ENCODE measurements around the gene PTPRG.

DNA sequence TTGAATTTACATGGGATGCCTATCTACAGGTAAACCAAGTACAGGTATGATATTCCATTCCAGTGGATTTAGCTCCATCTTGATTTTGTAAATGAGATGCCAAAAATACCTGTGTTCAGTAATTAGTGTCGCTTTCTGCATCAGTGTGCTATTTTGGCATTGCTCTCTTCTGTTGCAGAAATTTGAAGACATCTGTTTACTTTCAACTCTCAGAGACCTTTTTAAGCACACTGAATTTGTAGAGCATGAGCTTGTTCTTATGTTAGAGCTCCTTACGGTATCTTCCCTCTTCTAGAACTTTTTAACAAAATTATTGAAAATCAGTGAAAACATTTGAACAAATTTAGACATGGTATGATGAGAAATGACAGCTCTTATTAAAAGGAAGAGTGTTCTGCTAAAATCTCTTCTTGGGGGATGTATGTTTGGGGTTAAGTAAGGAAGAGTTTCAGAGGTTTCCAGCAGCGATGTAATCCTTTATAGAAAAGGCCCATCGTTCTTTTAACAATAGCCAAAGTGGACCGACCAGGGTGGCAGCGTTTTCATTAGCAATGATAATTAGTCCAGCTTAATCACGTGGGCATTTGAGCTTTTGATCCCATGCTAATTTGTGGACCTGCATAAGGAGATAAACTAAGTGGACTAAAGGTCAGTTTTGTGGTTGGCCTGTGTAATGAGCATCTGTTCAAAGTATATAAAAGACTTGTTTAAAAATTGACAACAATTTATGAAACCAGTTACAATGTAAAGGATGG, 385.4 kb downstream of the PTPRG start:
- TF ChIP-seq, protein P1, sequence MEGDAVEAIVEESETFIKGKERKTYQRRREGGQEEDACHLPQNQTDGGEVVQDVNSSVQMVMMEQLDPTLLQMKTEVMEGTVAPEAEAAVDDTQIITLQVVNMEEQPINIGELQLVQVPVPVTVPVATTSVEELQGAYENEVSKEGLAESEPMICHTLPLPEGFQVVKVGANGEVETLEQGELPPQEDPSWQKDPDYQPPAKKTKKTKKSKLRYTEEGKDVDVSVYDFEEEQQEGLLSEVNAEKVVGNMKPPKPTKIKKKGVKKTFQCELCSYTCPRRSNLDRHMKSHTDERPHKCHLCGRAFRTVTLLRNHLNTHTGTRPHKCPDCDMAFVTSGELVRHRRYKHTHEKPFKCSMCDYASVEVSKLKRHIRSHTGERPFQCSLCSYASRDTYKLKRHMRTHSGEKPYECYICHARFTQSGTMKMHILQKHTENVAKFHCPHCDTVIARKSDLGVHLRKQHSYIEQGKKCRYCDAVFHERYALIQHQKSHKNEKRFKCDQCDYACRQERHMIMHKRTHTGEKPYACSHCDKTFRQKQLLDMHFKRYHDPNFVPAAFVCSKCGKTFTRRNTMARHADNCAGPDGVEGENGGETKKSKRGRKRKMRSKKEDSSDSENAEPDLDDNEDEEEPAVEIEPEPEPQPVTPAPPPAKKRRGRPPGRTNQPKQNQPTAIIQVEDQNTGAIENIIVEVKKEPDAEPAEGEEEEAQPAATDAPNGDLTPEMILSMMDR (IDR thresholded peaks at IDR 0.05) = no peak
- no peak for TF ChIP-seq POLR2A (IDR thresholded peaks at IDR 0.05)
